Tongue (tissue), 2 donors: Measurements from ENCODE around the gene CMTR1. TPM values are rescaled to one million over a fixed set of nuclear protein-coding genes. Genes with fewer than 3 reads are reported as not detected.
"Not testable (repeated sequence)": the region's sequence is repeated elsewhere in the genome, so short reads cannot be mapped to it uniquely, and the experiment has no call there.

ENCODE experiments used
- DNase-seq: peaks from one replicate; pipeline ENCODE4 v3.0.0-alpha.2; 2015
- total RNA-seq: library from RNA; depleted of rRNA; stranded (reverse); fragments of >200 nt; gene quantifications from one replicate; pipeline ENCODE4 v1.2.3, GENCODE V29; 2014

CMTR1 gene
- 41.0 TPM for total RNA-seq

GRCh38 chr6:37432916-37433656, at the start of gene CMTR1:
Gene CMTR1, plus strand, starts transcription at chr6:37433221. Its CDS starts 2,409 bp downstream, at chr6:37435630.
- peak; percentile 95 for DNase-seq

- DNase-seq = no peak
Observed at GRCh38 chr6:37388578-37388977, 44.4 kb upstream of the CMTR1 start.

- no peak for DNase-seq
Observed at GRCh38 chr6:37389857-37390256, 43.2 kb upstream of the CMTR1 start.

- DNase-seq = no peak
Observed at GRCh38 chr6:37391120-37391519, 41.9 kb upstream of the CMTR1 start.

GRCh38 chr6:37392821-37393220, 40.2 kb upstream of the CMTR1 start:
- DNase-seq = no peak

GRCh38 chr6:37393381-37393929, 39.6 kb upstream of the CMTR1 start:
- no peak for DNase-seq

- DNase-seq = no peak
Observed at GRCh38 chr6:37396571-37397180, 36.3 kb upstream of the CMTR1 start.

- no peak for DNase-seq
Observed at GRCh38 chr6:37399131-37399530, 33.9 kb upstream of the CMTR1 start.

GRCh38 chr6:37399795-37400490, 33.1 kb upstream of the CMTR1 start:
- DNase-seq = no peak

- not testable (repeated sequence) for DNase-seq
Observed at GRCh38 chr6:37401658-37402057, 31.4 kb upstream of the CMTR1 start.

GRCh38 chr6:37406726-37407341, 26.2 kb upstream of the CMTR1 start:
- DNase-seq = no peak

GRCh38 chr6:37407948-37408347, 25.1 kb upstream of the CMTR1 start:
- DNase-seq = no peak

GRCh38 chr6:37409501-37409900, 23.5 kb upstream of the CMTR1 start:
- no peak for DNase-seq

- DNase-seq = no peak
Observed at GRCh38 chr6:37417393-37417792, 15.6 kb upstream of the CMTR1 start.

GRCh38 chr6:37418722-37419121, 14.3 kb upstream of the CMTR1 start:
- no peak for DNase-seq

GRCh38 chr6:37426058-37426944, 6.7 kb upstream of the CMTR1 start:
- no peak for DNase-seq

GRCh38 chr6:37426945-37427510, 6.0 kb upstream of the CMTR1 start:
- DNase-seq = no peak

GRCh38 chr6:37429352-37429750, 3.7 kb upstream of the CMTR1 start:
- DNase-seq = no peak

- DNase-seq = no peak
Observed at GRCh38 chr6:37432590-37432915, 468 bp upstream of the CMTR1 start.

- peak; percentile 32 for DNase-seq
Observed at GRCh38 chr6:37433657-37434271, 743 bp downstream of the CMTR1 start.

GRCh38 chr6:37435373-37435772, 2.4 kb downstream of the CMTR1 start:
- DNase-seq = no peak
